Measurements from ENCODE around the gene MGMT. TPM values are rescaled to one million over a fixed set of nuclear protein-coding genes. Genes with fewer than 3 reads are reported as not detected.

The MGMT gene
- total RNA-seq, 1 donor from 2014 or later: 19.4 TPM

GRCh38 chr10:129440722-129441316, 26.2 kb upstream of the MGMT start:
- Histone ChIP-seq H3K27me3 (no peaks in the 10 kb centered on the region), H3K27ac (no peak overlapping the region), H3K4me1 (no peaks in the 10 kb centered on the region), H3K9me3 (no peaks in the 10 kb centered on the region), H3K36me3 (no peaks in the 10 kb centered on the region), H3K4me3 (no peak overlapping the region)
- intact Hi-C loops (cut with DNase I): no loop called here
- ATAC-seq: no peak
- TF ChIP-seq CTCF (IDR thresholded peaks at IDR 0.05): no peak
- no peak for DNase-seq

GRCh38 chr10:129441372-129442009, 25.6 kb upstream of the MGMT start:
- DNase-seq (no peak), ATAC-seq (no peak)
- no peaks in the 10 kb centered on the region for H3K9me3 ChIP-seq
- TF ChIP-seq CTCF (IDR thresholded peaks at IDR 0.05): no peak
- no peak overlapping the region for H3K4me3 ChIP-seq
- H3K36me3 ChIP-seq: no peaks in the 10 kb centered on the region
- no peaks in the 10 kb centered on the region for H3K4me1 ChIP-seq
- no peaks in the 10 kb centered on the region for H3K27me3 ChIP-seq
- no peak overlapping the region for H3K27ac ChIP-seq
- intact Hi-C loops (cut with DNase I): no loop called here

DNA sequence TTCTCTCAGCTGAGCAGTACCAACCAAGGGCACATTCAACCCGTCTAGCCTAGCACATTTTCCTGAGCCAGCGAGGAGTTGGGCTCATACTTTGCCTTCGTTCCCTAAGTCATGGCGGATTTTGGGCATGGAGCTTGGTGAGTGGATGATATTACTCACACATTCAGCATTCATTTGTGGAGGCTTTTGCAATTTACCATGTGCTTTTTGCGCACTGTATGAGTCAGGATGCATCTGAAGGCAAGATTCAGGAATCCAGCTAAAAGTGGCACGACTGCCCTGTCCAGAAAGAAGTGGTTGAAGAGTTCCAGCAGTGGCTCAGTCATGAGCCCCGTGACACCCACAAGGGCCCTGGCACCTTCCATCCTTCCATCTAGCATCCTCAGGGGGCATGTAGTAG, 24.2 kb upstream of the MGMT start:
- no peak for TF ChIP-seq CTCF (IDR thresholded peaks at IDR 0.05)

GRCh38 chr10:129444359-129444758, 22.7 kb upstream of the MGMT start:
- Histone ChIP-seq H3K4me3 (no peak overlapping the region), H3K9me3 (no peaks in the 10 kb centered on the region), H3K36me3 (no peaks in the 10 kb centered on the region), H3K4me1 (no peaks in the 10 kb centered on the region), H3K27me3 (no peaks in the 10 kb centered on the region), H3K27ac (no peak overlapping the region)
- DNase-seq (no peak), ATAC-seq (no peak)
- no peak for TF ChIP-seq CTCF (IDR thresholded peaks at IDR 0.05)
- intact Hi-C loops (cut with DNase I): no loop called here

More for the DNA sequence above, 24.2 kb upstream of the MGMT start:
- Histone ChIP-seq H3K27ac (no peak overlapping the region), H3K36me3 (no peaks in the 10 kb centered on the region), H3K4me1 (no peaks in the 10 kb centered on the region), H3K4me3 (no peak overlapping the region), H3K27me3 (no peaks in the 10 kb centered on the region), H3K9me3 (no peaks in the 10 kb centered on the region)
- intact Hi-C loops (cut with DNase I): no loop called here
- ATAC-seq (no peak), DNase-seq (no peak)

DNA sequence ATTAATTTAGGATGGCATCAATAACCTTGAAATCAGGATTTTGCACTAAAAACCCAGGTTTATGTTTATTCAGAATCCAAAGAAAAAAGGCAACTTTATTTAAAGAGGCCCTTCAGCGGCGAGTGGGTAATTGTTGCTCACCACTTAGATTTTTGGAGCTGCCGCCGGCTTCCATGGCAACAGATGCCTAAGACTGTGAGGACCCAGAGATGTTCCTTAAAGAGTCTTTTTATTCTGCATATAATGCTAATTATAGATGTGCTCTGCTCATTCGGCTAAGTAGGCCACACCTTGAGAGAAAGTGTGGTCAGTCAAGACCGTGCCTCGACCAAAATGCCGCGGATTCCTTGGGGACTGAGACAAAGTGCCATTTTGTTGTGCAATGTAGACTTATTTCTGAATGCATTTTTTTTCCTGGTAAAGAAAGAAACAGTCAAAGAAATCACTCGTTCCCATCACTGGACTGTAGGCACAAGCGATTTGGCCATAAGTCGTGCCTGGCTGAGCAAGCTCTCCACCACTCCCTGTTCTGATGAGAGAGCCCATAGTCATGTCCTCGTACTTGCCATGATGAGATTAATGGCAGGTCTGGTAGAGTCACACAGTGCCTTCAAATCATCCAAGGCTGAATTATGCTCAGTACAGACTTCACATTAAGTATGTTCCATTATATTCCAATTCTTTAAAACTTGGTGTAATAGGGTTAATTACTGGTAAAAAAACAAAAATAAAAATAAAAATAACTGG, 21.4 kb upstream of the MGMT start:
- Histone ChIP-seq H3K4me1 (no peaks in the 10 kb centered on the region), H3K27me3 (no peaks in the 10 kb centered on the region), H3K36me3 (no peaks in the 10 kb centered on the region), H3K4me3 (no peak overlapping the region), H3K9me3 (no peaks in the 10 kb centered on the region), H3K27ac (no peak overlapping the region)
- no peak for DNase-seq
- intact Hi-C loops (cut with DNase I): no loop called here
- no peak for ATAC-seq
- no peak for TF ChIP-seq CTCF (IDR thresholded peaks at IDR 0.05)
